Activated CD4-positive, alpha-beta T cell treated with anti-CD3 and anti-CD28 coated beads for 24 hours (primary cell): Measurements from ENCODE around the gene PEX7.
"Not testable (repeated sequence)": the region's sequence is repeated elsewhere in the genome, so short reads cannot be mapped to it uniquely, and the experiment has no call there.

Source experiments
- DNase-seq, 2 donors: peaks; one replicate each; pipeline ENCODE4 v3.0.0-alpha.2; 2020; ENCODE audit warnings: low read depth in 2 of 2

The PEX7 gene

DNA sequence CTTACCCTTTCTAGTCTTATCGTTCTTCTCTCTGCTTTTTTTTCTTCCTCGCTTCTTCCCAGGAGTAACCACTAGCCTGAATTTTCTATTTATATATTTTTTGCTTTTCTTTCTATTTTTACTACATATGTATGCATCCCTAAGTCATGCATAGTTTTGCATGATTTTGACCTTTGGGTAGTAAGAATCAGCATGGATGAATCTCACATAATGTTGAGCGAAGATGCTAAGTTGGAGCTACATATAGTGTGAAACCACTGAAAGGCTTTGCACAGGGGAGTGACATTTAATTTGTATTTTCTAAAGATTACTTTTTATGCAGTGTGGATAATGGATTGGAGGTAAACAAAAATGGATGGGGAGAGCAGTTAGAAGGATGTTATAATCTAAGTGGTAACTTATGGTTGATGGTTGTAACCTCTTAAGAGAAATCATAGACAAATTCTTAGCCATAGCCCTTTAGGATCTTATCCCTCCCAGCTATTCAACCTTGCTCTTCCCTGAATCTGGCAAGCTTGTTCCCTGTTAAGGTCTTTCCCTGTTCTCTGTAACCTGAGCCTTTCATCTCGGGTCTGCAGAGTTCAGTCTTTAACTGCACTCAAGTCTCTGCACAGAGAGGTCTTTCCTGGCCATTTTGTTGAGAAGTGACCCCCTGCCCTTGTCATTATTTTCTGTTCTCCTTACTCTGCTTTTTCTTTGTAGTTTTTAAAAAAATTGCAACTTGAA lies 18.0 kb downstream of the PEX7 start:
- DNase-seq, result no peak

DNA sequence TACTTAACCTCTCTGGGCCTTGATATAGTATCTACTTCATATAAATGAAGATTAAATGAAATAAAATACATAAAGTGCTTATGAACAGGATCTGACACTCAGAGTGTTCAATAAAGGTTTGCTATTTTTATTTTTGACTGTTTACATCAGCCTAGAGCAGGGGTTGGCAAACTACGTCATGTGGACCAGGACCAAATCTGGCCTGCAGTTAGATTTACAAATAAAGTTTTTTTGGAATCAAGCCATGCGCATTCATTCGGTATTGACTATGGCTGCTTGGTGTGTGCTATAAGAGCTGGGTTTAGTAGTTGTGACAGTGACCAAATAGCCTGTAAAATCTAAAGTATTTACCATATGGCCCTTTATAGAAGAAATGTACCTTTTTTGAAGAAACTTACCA lies 20.8 kb downstream of the PEX7 start:
- no peak for DNase-seq

DNA sequence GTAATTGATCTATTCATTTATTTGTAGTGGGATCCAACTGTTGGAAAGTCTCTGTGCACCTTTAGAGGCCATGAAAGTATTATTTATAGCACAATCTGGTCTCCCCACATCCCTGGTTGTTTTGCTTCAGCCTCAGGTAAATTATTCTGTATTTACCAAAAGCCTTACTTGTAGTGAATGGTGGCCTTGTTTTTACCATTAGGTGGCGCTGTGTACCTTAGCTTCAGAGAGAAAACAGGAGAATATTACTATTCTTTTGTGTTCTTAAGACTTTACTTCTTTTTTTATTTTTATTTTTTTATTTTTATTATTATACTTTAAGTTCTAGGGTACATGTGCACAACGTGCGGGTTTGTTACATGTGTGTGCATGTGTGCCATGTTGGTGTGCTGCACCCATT lies 23.7 kb downstream of the PEX7 start:
- peak; percentile 2 to 4 for DNase-seq

DNA sequence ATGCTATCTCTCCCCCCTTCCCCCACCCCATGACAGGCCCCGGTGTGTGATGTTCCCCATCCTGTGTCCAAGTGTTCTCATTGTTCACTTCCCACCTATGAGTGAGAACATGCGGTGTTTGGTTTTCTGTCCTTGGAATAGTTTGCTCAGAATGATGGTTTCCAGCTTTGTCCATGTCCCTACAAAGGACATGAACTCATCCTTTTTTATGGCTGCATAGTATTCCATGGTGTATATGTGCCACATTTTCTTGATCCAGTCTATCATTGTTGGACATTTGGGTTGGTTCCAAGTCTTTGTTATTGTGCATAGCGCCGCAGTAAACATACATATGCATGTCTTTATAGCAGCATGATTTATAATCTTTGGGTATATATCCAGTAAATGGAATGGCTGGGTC lies 24.1 kb downstream of the PEX7 start:
- not testable (repeated sequence) for DNase-seq

DNA sequence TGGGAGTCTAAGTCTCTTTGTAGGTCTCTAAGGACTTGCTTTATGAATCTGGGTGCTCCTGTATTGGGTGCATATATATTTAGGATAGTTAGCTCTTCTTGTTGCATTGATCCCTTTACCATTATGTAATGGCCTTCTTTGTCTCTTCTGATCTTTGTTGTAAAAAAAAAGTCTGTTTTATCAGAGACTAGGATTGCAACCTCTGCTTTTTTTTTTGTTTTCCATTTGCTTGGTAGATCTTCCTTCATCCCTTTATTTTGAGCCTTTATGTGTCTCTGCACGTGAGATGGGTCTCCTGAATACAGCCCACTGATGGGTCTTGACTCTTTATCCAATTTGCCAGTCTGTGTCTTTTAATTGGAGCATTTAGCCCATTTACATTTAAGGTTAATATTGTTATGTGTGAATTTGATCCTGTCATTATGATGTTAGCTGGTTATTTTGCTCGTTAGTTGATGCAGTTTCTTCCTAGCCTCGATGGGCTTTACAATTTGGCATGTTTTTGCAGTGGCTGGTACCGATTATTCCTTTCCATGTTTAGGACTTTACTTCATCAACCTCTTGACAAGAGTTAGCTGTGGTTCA lies 27.7 kb downstream of the PEX7 start:
- not testable (repeated sequence) for DNase-seq

DNA sequence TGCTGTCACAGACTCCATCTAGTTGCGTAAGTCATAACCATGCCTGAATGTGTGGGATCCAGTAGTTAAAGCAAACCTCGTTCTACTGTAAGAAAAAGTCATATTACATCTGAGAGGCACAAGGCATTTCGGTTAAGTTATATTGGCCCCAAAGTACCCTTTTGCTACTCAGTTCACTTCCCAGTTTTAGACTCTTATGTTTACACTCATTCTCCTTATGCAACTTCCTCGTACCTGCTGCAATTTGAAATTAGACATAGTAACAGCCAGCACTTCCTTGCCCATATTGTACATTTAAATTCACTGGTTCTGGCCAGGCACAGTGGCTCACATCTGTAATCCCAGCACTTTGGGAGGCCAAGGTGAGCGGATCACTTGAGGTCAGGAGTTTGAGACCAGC lies 37.0 kb downstream of the PEX7 start:
- DNase-seq, result no peak

DNA sequence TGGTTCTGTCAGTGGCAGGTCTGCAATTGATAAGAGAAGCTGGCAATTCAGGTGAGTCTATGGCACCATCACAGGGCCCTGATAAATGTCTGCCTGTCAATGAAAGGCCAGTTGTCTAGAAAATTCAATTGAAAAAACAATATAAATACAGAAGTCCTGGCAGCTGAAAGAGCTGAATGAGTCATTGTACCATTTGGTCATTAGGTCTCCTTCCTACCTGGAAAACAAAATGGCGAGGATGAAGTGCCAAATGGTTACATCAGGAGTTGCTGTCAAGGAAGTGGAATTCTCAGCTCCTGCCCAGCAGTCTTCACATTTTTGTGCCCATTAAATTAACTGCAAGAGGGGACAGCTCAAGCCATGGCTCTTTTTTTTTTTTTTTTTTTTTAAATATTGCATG lies 37.7 kb downstream of the PEX7 start:
- no peak for DNase-seq

DNA sequence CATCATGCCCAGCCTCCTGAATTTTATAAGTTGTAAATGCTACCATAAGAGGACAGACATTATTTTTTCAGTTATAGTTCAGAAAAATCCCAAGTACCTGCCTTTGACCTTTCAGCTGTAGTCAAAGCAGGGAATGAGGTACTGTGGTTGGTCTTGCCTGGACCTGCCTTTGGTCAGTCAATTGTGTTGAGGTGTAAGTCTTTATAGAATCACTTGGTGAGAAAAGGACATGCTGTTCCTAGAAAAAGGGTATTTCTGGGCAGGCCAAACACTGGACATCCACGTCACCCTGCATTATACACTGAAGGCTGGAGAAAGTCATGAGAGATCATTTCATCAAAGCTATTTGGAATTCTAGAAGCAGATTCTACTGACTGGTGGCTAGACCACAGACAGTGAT lies 40.3 kb downstream of the PEX7 start:
- no peak for DNase-seq

DNA sequence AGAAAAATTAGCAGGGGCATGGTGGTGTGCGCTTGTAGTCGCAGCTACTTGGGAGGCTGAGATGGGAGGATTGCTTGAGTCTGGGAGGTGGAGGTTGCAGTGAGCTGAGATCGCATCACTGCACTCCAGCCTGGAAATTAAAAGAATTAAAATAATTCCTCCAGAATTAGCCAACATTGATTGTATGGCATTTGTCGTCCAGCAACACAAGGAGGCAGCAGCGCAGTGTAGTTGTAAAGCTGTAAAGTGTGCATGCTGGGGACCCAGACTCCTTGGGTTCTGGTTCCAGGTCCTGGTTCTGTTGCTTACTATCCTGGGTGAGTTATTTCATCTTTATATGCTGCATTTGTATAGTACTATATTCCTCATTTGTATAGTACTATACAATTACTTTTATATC lies 41.4 kb downstream of the PEX7 start:
- no peak for DNase-seq

DNA sequence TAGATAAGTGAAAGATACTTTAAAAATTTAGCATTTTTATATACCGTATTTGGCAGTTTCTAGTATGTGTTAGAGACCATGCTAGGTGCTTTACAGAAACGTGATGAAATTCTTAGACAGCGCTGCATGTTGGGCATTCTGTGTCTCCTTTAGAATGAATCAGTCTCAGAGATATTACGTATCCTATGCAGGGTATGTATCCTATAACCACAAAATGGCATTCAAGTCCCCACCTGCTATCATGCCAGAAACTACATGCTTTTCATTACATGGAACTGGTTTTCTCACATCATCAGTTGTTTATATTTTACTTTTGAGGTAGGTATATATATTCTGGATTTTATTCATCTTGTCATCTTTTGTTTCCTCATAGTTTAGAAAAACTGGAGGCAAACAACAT lies 42.3 kb downstream of the PEX7 start:
- DNase-seq, result no peak

DNA sequence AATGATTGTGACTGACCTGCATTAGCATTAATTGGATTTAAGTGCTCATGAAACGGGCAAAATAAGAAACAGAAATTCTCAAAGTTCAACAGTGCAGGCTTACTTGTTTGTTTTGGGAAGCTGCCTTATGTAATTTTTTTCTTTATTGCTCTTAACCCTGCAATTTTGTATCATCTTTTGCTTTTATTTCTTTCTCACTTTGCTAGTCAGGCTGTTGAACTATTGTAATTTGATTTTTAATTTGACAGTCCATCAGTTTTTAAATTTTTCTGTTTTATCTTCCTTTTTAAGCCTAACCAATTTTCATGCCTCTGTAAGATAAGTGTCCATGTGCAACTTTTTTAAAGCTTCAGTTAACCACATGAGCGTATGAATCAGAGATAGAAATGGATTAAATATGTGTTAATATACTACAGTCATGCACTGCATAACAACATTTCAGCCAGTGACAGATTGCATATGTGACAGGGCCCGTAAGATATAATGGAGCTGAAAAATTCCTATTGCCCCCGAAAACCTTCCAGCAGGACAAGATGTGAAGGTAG lies 44.6 kb downstream of the PEX7 start:
- no peak for DNase-seq

DNA sequence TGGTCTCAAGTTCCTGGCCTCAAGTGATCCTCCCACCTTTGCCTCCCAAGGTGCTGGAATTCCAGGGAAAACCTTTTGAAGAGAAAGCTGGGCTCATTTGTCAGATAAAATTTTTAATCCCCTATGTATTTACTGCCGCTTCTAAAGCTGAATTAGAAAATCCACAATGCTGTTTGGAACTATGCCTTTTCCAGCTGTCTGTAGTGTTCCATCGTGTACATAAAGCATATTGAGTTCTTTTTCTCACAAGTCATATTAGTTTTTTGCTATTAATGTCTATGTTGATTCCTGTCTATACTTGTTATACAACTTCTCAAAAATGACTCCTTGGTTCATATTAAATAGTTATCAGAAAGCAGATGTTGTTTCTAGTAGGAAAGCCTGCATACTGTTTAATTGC lies 47.1 kb downstream of the PEX7 start:
- DNase-seq, result no peak

DNA sequence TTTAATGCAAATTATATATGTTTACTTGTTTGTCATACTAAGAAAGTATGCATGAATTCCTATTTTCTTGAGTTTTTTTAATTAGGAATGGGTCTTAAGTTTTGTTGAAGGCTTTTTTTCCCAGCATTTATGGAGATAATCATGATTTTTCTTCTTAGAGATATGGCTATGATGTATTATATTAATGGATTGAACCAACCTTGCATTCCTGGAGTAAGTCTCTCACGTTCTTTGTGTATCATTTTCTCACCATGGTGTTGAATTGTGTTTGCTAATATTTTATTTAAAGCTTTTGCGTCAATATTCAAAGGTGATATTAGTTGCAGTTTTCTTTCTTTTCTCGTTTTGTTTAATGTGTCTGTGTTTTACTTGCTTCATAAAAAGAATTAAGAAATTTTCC lies 51.4 kb downstream of the PEX7 start:
- no peak for DNase-seq

DNA sequence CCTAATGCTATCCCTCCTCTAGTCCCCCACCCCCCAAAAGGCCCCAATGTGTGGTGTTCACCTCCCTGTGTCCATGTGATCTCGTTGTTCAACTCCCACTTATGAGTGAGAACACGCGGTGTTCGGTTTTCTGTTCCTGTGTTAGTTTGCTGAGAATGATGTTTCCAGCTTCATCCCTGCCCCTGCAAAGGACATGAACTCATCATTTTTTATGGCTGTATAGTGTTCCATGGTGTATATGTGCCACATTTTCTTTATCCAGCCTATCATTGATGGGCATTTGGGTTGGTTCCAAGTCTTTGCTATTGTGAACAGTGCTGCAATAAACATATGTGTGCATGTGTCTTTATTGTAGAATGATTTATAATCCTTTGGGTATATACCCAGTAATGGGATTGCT lies 54.1 kb downstream of the PEX7 start:
- DNase-seq, result not testable (repeated sequence)

DNA sequence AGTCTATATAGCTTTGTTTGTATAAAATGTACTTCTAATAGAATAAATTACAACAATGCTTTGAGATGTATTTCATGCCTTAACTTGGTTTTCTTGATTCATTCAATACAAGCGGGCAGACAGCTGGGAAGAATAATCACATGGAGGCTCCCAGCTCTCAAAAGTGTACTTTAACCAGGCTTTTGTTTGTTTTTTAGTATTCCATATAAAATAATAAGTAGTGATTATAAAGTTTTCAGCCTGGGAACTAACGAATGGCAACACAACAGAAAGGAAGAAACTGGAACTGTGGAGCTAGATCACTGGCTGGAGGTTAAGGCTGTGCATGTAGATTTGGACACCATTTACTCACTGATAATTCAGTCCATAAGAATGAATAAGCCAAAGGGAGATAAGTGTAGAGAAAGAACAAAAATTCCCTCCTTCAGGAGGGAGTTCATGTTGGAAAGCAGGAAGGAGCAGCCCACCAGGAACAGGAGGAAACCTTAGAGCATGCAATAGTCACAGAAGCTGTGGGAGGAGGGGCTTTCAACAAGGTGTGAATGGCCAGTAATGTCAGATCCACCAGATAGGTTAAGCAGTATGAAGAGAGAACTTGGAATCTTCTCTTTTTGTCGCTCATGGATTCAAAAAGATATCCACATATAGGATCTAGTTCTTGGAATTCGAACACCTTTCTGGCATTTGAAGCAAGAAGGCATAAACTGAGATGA lies 58.5 kb downstream of the PEX7 start:
- DNase-seq, result no peak

DNA sequence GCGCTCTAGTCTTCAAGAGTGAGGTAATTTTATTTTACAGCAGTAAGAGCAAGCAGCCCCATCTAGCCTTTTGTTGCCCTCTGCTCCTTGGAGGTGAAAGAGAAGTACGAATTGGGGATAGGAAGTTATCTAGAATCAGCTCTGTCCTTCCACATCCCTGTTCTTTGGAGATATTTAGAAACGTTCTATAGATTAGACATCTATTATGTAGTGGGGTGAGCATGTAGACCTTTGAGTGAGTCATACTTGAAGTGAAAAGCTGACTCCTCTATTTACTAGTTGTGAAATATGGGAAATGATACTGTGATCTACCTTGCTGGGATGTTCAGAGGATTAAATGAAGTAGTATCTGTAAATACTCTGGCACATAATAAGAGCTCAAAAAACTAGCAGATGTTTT lies 63.7 kb downstream of the PEX7 start:
- DNase-seq, result no peak

DNA sequence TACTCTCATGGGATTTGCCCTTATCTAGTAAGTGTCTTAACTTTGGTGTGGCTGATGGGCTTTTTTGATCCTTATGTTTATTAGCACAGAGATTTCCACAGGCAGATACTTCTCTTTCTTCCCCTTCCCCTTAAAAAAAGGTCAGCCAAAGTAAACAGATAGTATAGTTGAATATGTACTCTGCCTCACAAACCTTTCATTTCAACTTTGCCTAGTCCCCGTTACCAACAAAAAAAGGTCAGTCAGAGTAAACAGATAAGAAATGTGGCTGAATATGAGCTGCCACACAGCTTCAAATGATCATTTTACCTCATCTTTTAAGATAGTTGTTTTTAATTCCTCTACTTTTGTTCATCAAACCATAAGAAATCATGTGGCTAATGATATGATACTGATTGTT lies 65.6 kb downstream of the PEX7 start:
- DNase-seq, result no peak

DNA sequence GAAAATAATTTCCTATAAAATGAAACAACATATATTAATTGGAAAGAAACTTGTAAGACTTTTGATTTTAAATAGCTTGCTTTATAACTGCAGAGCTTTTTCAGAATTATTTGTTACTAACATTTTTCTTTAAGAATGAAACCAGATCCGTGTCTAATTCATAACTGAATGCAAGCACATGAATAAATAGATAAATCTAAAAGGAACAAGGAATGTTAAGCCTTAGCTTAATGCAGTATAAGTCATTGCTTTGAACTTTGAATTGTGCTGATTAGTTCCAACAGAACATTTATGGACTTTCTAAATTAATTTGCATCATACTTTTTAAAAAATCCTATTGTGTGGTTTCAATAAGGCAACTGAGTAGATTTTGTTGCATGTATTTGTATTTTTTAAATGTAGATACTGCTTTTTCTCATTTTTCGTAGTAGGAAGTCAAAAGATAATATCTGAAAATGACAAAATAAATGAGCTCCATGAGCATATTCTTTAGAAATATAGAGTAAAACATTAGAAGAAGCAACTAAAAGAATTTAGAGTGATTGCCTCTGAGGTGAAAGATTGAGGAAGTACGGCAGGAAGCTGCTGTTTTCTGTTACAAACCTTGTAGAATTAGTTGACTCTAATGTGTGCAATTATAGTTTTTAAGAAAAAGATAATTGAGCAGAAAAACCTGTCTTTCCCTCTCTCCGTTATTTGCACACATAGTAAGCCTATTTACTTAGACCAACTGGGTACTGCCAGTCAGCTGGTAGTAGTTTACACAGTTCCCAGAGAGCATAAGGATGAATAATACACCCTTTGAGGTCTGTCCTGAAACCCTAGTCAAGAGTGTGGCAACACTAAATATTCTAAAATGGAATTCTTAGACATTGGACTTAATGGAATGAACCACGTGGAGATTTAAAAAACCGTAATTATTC lies 67.1 kb downstream of the PEX7 start:
- DNase-seq, result no peak

DNA sequence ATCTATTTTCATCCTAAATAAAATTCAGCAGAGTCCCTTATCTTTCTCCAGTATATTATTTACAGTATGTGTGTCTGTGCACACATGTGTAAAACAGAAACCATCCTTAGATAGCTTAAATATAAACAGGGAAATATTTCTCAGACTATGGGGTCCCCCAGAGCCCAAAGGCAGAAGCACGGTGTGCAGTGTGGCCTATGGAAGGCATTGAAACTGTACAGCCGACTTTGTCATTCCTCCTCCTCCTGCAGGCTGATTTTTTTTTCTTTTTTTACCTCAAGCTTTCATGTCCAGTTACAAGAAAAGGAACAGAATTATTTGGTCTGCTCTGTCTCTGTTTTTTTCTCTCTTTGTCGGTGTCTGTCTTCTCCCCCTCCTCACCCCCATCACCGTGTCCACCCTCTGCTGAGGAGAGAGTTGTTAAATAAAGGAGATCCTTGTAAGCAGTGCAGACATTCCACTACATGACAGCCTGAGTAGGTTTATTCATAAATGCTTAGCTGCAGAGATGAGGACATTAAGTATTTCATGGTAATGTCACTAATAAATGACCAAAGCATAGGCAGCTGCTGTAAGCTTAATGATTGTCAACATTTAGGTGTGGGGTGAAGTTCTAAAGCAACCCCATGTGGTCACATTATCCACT lies 67.9 kb downstream of the PEX7 start:
- no peak for DNase-seq

DNA sequence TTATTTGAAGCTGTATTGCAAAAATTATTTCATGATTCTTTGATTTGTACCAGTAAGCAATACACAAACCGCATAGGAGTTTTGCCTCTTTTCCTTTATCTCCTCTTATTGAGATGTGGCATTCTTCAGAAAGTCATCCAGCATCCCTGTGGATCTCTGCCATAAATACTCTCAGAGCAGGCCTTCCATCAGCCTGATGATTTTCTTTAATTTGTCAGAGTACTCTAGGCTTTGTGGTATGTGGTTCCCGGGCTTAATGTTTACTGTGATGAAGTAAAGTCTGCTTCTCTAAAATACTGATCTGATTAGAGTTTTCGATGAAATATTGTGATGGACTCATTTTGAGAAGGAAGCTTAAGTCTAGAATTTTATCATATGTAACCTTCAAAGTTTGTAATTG lies 68.6 kb downstream of the PEX7 start:
- no peak for DNase-seq

DNA sequence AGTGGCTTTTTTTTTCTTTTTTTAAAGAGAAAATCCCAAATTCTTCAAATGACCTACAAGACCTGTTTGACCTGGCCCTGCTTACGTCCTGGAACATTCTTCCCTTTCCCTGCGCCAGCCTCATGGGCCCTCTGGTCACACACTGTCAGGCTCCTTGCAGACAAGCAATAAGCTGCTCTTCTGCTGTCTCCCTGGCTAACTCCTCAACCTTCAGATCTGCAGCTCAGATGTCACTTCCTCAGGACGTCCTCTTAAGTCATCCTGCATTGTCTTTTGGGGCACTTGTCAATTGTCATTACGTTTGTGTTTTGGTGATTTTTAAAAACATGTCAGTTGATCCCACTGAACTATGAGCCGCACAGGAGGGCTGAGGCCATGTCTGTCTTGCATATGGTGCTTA lies 70.8 kb downstream of the PEX7 start:
- no peak for DNase-seq
